ENCODE results near the gene HYOU1. TPM values are rescaled to one million over a fixed set of nuclear protein-coding genes. Genes with fewer than 3 reads are reported as not detected.
A peak's percentile ranks its signal among the peaks of the same experiment; 100 is the strongest.
"Not testable (repeated sequence)": the region's sequence is repeated elsewhere in the genome, so short reads cannot be mapped to it uniquely, and the experiment has no call there.

Gene HYOU1
- total RNA-seq, 1 donor from 2014 or later: 185 TPM

DNA sequence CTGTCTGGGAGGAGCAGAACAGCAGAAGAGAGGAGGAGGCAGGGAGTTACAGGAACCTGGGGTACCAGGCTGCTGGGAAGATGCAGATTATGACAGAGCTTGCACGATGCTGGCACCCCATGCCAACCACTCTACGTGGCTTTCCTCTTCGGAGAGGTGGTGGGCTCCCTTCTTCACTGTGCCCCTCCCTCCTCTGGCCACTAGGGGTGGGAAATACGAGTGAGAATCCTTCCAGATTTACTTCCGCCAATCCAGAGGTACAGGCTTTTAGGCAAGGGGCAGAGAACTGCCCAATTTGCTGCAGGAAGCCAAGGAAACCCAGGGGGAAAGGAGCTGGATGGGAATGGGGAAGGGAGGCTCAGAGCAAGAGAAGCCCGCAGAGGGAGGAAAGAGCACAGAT, 12.3 kb downstream of the HYOU1 start:
- peaks cover 3% of the 10 kb centered on the region for H3K36me3 Mint-ChIP-seq
- H3K27me3 Mint-ChIP-seq: no peaks in the 10 kb centered on the region
- no peaks in the 10 kb centered on the region for H3K9me3 Mint-ChIP-seq
- no peak overlapping the region for H3K4me3 Mint-ChIP-seq
- no peaks in the 10 kb centered on the region for H3K4me1 Mint-ChIP-seq (ENCODE audit: unreplicated experiment)
- no peak overlapping the region for H3K27ac Mint-ChIP-seq
- no peak for DNase-seq (ENCODE audit: extremely low spot score, unreplicated experiment)
- TF ChIP-seq, protein P1, sequence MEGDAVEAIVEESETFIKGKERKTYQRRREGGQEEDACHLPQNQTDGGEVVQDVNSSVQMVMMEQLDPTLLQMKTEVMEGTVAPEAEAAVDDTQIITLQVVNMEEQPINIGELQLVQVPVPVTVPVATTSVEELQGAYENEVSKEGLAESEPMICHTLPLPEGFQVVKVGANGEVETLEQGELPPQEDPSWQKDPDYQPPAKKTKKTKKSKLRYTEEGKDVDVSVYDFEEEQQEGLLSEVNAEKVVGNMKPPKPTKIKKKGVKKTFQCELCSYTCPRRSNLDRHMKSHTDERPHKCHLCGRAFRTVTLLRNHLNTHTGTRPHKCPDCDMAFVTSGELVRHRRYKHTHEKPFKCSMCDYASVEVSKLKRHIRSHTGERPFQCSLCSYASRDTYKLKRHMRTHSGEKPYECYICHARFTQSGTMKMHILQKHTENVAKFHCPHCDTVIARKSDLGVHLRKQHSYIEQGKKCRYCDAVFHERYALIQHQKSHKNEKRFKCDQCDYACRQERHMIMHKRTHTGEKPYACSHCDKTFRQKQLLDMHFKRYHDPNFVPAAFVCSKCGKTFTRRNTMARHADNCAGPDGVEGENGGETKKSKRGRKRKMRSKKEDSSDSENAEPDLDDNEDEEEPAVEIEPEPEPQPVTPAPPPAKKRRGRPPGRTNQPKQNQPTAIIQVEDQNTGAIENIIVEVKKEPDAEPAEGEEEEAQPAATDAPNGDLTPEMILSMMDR (conservative IDR thresholded peaks at IDR 0.05): peak; percentile 62

DNA sequence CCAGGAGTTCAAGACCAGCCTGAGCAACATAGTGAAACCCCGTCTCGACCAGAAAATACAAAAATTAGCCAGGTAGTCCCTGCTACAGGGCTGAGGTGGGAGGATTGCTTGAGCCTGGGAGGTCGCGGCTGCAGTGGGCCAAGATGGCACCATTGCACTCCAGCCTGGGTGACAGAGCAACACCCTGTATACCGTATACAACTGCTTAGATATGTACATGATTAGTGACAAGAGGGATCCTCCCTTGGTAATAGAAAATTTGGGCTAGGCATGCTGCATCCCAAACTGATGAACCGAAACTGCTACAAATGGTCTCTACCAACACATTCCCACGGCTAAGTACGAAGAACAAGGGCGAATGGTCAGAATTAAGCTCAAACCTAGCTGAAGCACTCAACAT, 14.1 kb downstream of the HYOU1 start:
- no peaks in the 10 kb centered on the region for H3K4me1 Mint-ChIP-seq (ENCODE audit: unreplicated experiment)
- H3K36me3 Mint-ChIP-seq: peaks cover 3% of the 10 kb centered on the region
- DNase-seq (ENCODE audit: extremely low spot score, unreplicated experiment): no peak
- TF ChIP-seq, protein P1 (conservative IDR thresholded peaks at IDR 0.05): no peak
- H3K9me3 Mint-ChIP-seq: no peaks in the 10 kb centered on the region
- H3K4me3 Mint-ChIP-seq: no peak overlapping the region
- no peak overlapping the region for H3K27ac Mint-ChIP-seq
- H3K27me3 Mint-ChIP-seq: no peaks in the 10 kb centered on the region

DNA sequence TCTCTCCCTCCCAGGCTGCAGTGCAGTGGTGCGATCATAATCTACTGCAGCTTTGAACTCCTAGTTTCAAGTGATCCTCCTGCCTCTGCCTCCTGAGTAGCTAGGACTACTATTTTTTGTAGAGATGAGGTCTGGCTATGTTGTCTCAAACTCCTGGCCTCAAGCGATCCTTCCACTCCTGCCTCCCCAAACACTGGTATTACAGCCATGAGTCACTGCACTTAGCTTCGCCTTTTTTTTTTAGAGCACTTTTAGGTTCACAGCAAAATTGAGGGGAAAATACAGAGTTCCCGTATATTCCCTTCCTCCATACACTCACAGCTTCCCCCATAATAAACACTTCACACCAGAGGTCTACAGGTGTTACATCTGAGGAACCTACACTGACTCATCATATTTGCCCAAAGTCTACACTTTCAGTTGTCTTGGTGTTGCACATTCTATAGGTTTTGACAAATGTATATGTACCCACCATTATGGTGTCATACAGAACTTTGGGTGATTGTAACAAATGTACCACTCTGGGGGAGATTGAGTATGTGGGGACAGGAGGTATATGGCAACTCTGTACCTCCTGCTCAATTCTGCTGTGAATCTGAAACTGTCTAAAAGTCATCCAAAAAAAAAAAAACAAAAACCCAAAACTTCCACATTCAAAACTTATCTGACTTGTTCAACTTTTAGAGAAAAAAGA, 15.0 kb downstream of the HYOU1 start:
- Mint-ChIP-seq H3K36me3 (no peaks in the 10 kb centered on the region), H3K27me3 (no peaks in the 10 kb centered on the region), H3K4me3 (no peak overlapping the region), H3K4me1 (ENCODE audit: unreplicated experiment) (no peaks in the 10 kb centered on the region), H3K27ac (peak overlapping the region; percentile 32), H3K9me3 (no peaks in the 10 kb centered on the region)
- TF ChIP-seq, protein P1 (conservative IDR thresholded peaks at IDR 0.05): no peak
- DNase-seq (ENCODE audit: extremely low spot score, unreplicated experiment): no peak

DNA sequence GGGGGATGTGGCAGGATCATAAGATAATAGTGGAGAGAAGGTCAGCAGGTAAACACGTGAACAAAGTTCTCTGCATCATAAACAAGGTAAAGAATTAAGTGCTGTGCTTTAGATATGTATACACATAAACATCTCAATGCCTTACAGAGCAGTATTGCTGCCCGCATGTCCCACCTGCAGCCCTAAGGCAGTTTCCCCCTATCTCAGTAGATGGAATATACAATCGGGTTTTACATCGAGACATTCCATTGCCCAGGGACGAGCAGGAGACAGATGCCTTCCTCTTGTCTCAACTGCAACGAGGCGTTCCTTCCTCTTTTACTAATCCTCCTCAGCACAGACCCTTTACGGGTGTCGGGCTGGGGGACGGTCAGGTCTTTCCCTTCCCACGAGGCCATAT, 17.5 kb downstream of the HYOU1 start:
- not testable (repeated sequence) for H3K4me3 Mint-ChIP-seq; DNase-seq (ENCODE audit: extremely low spot score, unreplicated experiment); H3K27me3 Mint-ChIP-seq; H3K4me1 Mint-ChIP-seq (ENCODE audit: unreplicated experiment); H3K36me3 Mint-ChIP-seq; H3K9me3 Mint-ChIP-seq; H3K27ac Mint-ChIP-seq

DNA sequence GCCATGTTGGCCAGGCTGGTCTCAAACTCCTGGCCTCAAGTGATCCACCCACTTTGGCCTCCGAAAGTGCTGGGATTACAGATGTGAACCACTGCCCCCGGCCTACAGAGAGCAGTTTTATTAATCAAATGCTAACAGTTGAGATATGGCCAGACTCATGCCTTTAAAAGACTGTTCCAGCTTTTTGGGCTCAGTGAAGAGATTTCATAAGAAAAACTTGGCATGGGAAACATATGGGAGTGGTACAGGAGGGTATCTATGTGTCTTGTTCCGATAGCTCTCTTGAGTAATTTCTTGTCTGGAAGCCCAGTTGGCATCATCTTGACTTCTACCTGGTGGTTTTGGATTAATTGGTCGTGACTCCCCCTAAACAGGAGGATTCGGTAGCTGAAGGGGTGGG, 18.1 kb downstream of the HYOU1 start:
- H3K4me1 Mint-ChIP-seq (ENCODE audit: unreplicated experiment): no peaks in the 10 kb centered on the region
- TF ChIP-seq, protein P1 (conservative IDR thresholded peaks at IDR 0.05): no peak
- H3K27me3 Mint-ChIP-seq: no peaks in the 10 kb centered on the region
- no peak overlapping the region for H3K4me3 Mint-ChIP-seq
- DNase-seq (ENCODE audit: extremely low spot score, unreplicated experiment): no peak
- H3K36me3 Mint-ChIP-seq: no peaks in the 10 kb centered on the region
- no peaks in the 10 kb centered on the region for H3K9me3 Mint-ChIP-seq
- no peak overlapping the region for H3K27ac Mint-ChIP-seq

DNA sequence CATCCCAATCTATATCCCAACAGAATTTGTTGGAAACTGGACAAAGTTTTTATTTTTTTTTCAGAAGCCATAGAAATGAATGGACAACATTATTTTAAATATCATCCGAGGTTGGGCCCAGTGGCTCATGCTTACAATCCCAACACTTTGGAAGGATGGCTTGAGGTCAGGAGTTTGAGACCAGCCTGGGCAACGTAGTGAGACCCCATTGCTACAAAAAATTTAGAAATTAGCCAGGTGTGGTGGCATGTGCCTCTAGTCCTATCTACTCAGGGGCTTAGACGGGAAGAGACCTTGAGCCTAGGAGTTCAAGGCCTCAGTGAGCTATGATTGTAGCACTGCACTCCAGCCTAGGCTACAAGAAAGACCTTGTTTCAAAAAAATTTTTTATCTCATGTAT, 22.2 kb downstream of the HYOU1 start:
- H3K4me1 Mint-ChIP-seq (ENCODE audit: unreplicated experiment): peaks cover 2% of the 10 kb centered on the region
- no peak overlapping the region for H3K27ac Mint-ChIP-seq
- H3K36me3 Mint-ChIP-seq: no peaks in the 10 kb centered on the region
- H3K4me3 Mint-ChIP-seq: no peak overlapping the region
- no peaks in the 10 kb centered on the region for H3K9me3 Mint-ChIP-seq
- DNase-seq (ENCODE audit: extremely low spot score, unreplicated experiment): no peak
- no peaks in the 10 kb centered on the region for H3K27me3 Mint-ChIP-seq
- TF ChIP-seq, protein P1 (conservative IDR thresholded peaks at IDR 0.05): no peak

DNA sequence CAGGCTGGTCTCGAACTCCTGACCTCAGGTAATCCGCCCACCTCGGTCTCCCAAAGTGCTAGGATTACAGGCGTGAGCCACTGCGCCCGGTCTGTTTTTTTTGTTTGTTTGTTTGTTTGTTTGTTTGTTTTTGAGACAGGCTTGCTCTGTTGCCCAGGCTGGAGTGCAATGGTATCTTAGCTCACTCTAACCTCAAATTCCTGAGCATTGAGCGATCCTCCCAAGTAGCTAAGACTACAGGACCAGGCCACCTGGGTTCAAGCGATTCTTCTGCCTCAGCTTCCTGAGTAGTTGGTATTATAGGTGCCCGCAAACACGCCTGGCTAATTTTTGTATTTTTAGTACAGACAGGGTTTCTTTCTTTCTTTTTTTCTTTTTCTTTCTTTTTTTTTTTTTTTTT, 23.6 kb downstream of the HYOU1 start:
- not testable (repeated sequence) for H3K9me3 Mint-ChIP-seq; H3K27ac Mint-ChIP-seq; H3K27me3 Mint-ChIP-seq; DNase-seq (ENCODE audit: extremely low spot score, unreplicated experiment); H3K4me3 Mint-ChIP-seq; H3K36me3 Mint-ChIP-seq
- H3K4me1 Mint-ChIP-seq (ENCODE audit: unreplicated experiment): peaks cover 15% of the 10 kb centered on the region
